GM12872 (cell line): Measurements from ENCODE around the gene PRSS57.

ENCODE experiments used
- CTCF ChIP-seq: IDR thresholded peaks from 3 replicates; pipeline ENCODE4 v1.5.1; 2011; ENCODE audit warnings: low read depth, mild to moderate bottlenecking, low read length, moderate library complexity; ENCODE audit not compliant: insufficient read depth

PRSS57 gene

GRCh38 chr19:657611-658010, 37.6 kb downstream of the PRSS57 start:
- TF ChIP-seq CTCF, result no peak

GRCh38 chr19:656751-657559, 38.3 kb downstream of the PRSS57 start:
- TF ChIP-seq CTCF, result no peak

GRCh38 chr19:655691-656090, 39.6 kb downstream of the PRSS57 start:
- no peak for TF ChIP-seq CTCF

- TF ChIP-seq CTCF, result no peak
Measured at GRCh38 chr19:653425-653824, 41.8 kb downstream of the PRSS57 start.

GRCh38 chr19:652467-653389, 42.5 kb downstream of the PRSS57 start:
- TF ChIP-seq CTCF, result no peak

GRCh38 chr19:651991-652390, 43.3 kb downstream of the PRSS57 start:
- TF ChIP-seq CTCF, result no peak

GRCh38 chr19:651114-651818, 44.0 kb downstream of the PRSS57 start:
- TF ChIP-seq CTCF, result no peak
